ENCODE measurements around the gene RHBDL1. TPM values are rescaled to one million over a fixed set of nuclear protein-coding genes. Genes with fewer than 3 reads are reported as not detected.

The RHBDL1 gene
- total RNA-seq, 1 experiment from 2014 or later = 12.7 TPM

- BruUV-seq (replicated peaks) = no TSS peak
- Histone ChIP-seq H3K79me2 (ENCODE audit: insufficient read depth, low read length) (peaks cover 19% of the 10 kb centered on the region), H3K9me3 (ENCODE audit: control insufficient read depth in 1 of 2, insufficient read depth in 1 of 2, low read depth in 1 of 2, low read length in 2 of 2) (no peaks in the 10 kb centered on the region), H3K27me3 (ENCODE audit: insufficient read depth, low read length) (no peaks in the 10 kb centered on the region), H3K9me2 (ENCODE audit: insufficient read depth) (no peaks in the 10 kb centered on the region), H3K9ac (ENCODE audit: low read length) (peak within 1 kb of the TSS; percentile 85), H3K4me2 (ENCODE audit: low read length) (peak within 1 kb of the TSS; percentile 93), H3K36me3 (ENCODE audit: control insufficient read depth in 1 of 2, insufficient read depth in 2 of 2, low read length in 2 of 2) (no peaks in the 10 kb centered on the region), H4K20me1 (ENCODE audit: insufficient read depth) (peaks cover 3% of the 10 kb centered on the region; the same call in 1 of the 2 replicates), H3K4me1 (ENCODE audit: control insufficient read depth in 1 of 2, insufficient read depth in 2 of 2, low read length in 2 of 2) (peaks cover 37 to 75% of the 10 kb centered on the region in 2 experiments), H3K27ac (ENCODE audit: low read depth, low read length) (peak within 1 kb of the TSS; percentile 92), H3K4me3 (replicated peaks in 1 of 2; ENCODE audit: low read depth in 1 of 2, low read length in 2 of 2) (peak within 1 kb of the TSS; percentile 59 to 74), H2AFZ (ENCODE audit: low read depth, low read length, poor library complexity, severe bottlenecking) (no peak within 1 kb of the TSS)
- TF ChIP-seq ATF3 (IDR thresholded peaks at IDR 0.05) (no peak), CBX3 (IDR thresholded peaks at IDR 0.05; ENCODE audit: low read depth) (no peak), POLR2AphosphoS5 (IDR thresholded peaks at IDR 0.05; ENCODE audit: low read depth, low read length) (0 out of 2 replicates have a peak, but pooled peaks have one; percentile 30), RAD21 (IDR thresholded peaks at IDR 0.05; ENCODE audit: low read depth) (no peak), REST (IDR thresholded peaks at IDR 0.05; ENCODE audit: low read depth) (no peak)
- DNase-seq (ENCODE audit: low read depth, low spot score) (no peak), ATAC-seq (peak; percentile 64)
- ChIA-PET POLR2A (interaction anchor here (1.6 to 2.3 kb wide), 2 partner anchors 11 to 13 kb away, joined by 9 to 20 read pairs; partner anchors contain the start of genes CCDC78 and HAGHL), RAD21 (ENCODE audit: low non-redundant PET in 1 of 2, low total read pairs in 2 of 2, uncharacterized antibody in 2 of 2, unreplicated experiment in 2 of 2) (no interaction called here), CTCF (interaction anchor here (0.6 to 2.4 kb wide), 4 partner anchors 13 to 388 kb away, joined by 3 to 20 read pairs (median 4); no protein-coding TSS in a partner anchor)
- intact Hi-C loops (cut with micrococcal nuclease) = loop anchor here (5.0 kb wide), 2 partner anchors 162 to 342 kb away; no protein-coding TSS in a partner anchor
These were observed 39.3 kb downstream of the RHBDL1 start, which contains the start of gene METRN for GRCh38 chr16:714558-715476. METRN (plus strand) TSS chr16:715118; CDS start chr16:715290, 172 bp downstream.

Data from HCT116 (cell line).